Nephron progenitor cell (in vitro differentiated cells): Measurements from ENCODE around the gene METTL21C.

ENCODE experiments used
- DNase-seq: peaks from one replicate; pipeline ENCODE4 v3.0.0; 2021
- H3K27ac Mint-ChIP-seq: 2 replicates; pipeline ENCODE4 v1.8.0; 2021; ENCODE audit warnings: mild to moderate bottlenecking, moderate library complexity, mixed read lengths
- H3K27me3 Mint-ChIP-seq: 2 replicates; pipeline ENCODE4 v1.8.0; 2021; ENCODE audit warnings: mild to moderate bottlenecking, low read depth, mixed read lengths; ENCODE audit not compliant: poor library complexity
- H3K36me3 Mint-ChIP-seq: 2 replicates; pipeline ENCODE4 v1.8.0; 2021; ENCODE audit warnings: low read depth, mixed read lengths
- H3K4me1 Mint-ChIP-seq: 2 replicates; pipeline ENCODE4 v1.8.0; 2021; ENCODE audit warnings: mixed read lengths
- H3K4me3 Mint-ChIP-seq: 2 replicates; pipeline ENCODE4 v1.8.0; 2021; ENCODE audit warnings: mild to moderate bottlenecking, moderate library complexity, mixed read lengths
- H3K9me3 Mint-ChIP-seq: 2 replicates; pipeline ENCODE4 v1.8.0; 2021; ENCODE audit warnings: mild to moderate bottlenecking, moderate library complexity, mixed read lengths
- CTCF ChIP-seq: fragments of 200-600 bp; sonication (generic); IDR thresholded peaks from 2 replicates; pipeline ENCODE4 v1.5.0; 2021; ENCODE audit warnings: antibody characterized with exemption

Gene METTL21C

GRCh38 chr13:102721800-102722231 is 27.0 kb upstream of the METTL21C start:
- H3K9me3 Mint-ChIP-seq, result peaks cover 3% of the 10 kb centered on the region
- TF ChIP-seq CTCF, result no peak
- no peaks in the 10 kb centered on the region for H3K4me1 Mint-ChIP-seq
- H3K27me3 Mint-ChIP-seq, result peaks cover 11% of the 10 kb centered on the region
- H3K36me3 Mint-ChIP-seq, result no peaks in the 10 kb centered on the region
- DNase-seq, result no peak
- H3K4me3 Mint-ChIP-seq, result no peak overlapping the region
- no peak overlapping the region for H3K27ac Mint-ChIP-seq

- no peak overlapping the region for H3K4me3 Mint-ChIP-seq
- no peaks in the 10 kb centered on the region for H3K4me1 Mint-ChIP-seq
- peaks cover 11% of the 10 kb centered on the region for H3K9me3 Mint-ChIP-seq
- no peak for TF ChIP-seq CTCF
- peaks cover 13% of the 10 kb centered on the region for H3K27me3 Mint-ChIP-seq
- no peak for DNase-seq
- no peak overlapping the region for H3K27ac Mint-ChIP-seq
- peaks cover 5% of the 10 kb centered on the region for H3K36me3 Mint-ChIP-seq
Measured at GRCh38 chr13:102718746-102719145, 23.9 kb upstream of the METTL21C start.

GRCh38 chr13:102715447-102715846 is 20.6 kb upstream of the METTL21C start:
- DNase-seq, result no peak
- Mint-ChIP-seq H3K9me3 (peaks cover 14% of the 10 kb centered on the region), H3K36me3 (peaks cover 5% of the 10 kb centered on the region), H3K4me3 (no peak overlapping the region), H3K27ac (no peak overlapping the region), H3K27me3 (peaks cover 19% of the 10 kb centered on the region), H3K4me1 (no peaks in the 10 kb centered on the region)
- TF ChIP-seq CTCF, result no peak

GRCh38 chr13:102710261-102710679 is 15.4 kb upstream of the METTL21C start:
- no peak overlapping the region for H3K27ac Mint-ChIP-seq
- peaks cover 2% of the 10 kb centered on the region for H3K36me3 Mint-ChIP-seq
- H3K4me1 Mint-ChIP-seq, result peaks cover 12% of the 10 kb centered on the region
- H3K4me3 Mint-ChIP-seq, result no peak overlapping the region
- H3K9me3 Mint-ChIP-seq, result peaks cover 24% of the 10 kb centered on the region
- H3K27me3 Mint-ChIP-seq, result peaks cover 18% of the 10 kb centered on the region
- TF ChIP-seq CTCF, result no peak
- DNase-seq, result no peak

GRCh38 chr13:102709536-102709935 is 14.7 kb upstream of the METTL21C start:
- Mint-ChIP-seq H3K9me3 (peaks cover 22% of the 10 kb centered on the region), H3K27me3 (peaks cover 18% of the 10 kb centered on the region), H3K4me3 (no peak overlapping the region), H3K27ac (no peak overlapping the region), H3K36me3 (no peaks in the 10 kb centered on the region), H3K4me1 (peaks cover 18% of the 10 kb centered on the region)
- no peak for TF ChIP-seq CTCF
- no peak for DNase-seq

- TF ChIP-seq CTCF, result no peak
- no peak for DNase-seq
- Mint-ChIP-seq H3K4me3 (no peak overlapping the region), H3K4me1 (peaks cover 23% of the 10 kb centered on the region), H3K27me3 (peaks cover 18% of the 10 kb centered on the region), H3K36me3 (no peaks in the 10 kb centered on the region), H3K27ac (no peak overlapping the region), H3K9me3 (peaks cover 22% of the 10 kb centered on the region)
Measured at GRCh38 chr13:102708991-102709390, 14.1 kb upstream of the METTL21C start.
